Neuronal stem cell (in vitro differentiated cells): Measurements from ENCODE around the gene GRAP.

Source experiments
- DNase-seq: peaks from one replicate; pipeline ENCODE4 v3.0.0-alpha.2; 2013; ENCODE audit warnings: low spot score
- H2AFZ ChIP-seq: one replicate; pipeline ENCODE4 v1.6.1; 2013; ENCODE audit warnings: mild to moderate bottlenecking, low read length, inconsistent platforms
- H2AK5ac ChIP-seq: 2 replicates; pipeline ENCODE4 v1.6.1; 2013; ENCODE audit warnings: low read depth, mild to moderate bottlenecking, inconsistent platforms, low read length, moderate library complexity, mixed read lengths
- H2BK120ac ChIP-seq: 2 replicates; pipeline ENCODE4 v1.6.1; 2013; ENCODE audit warnings: low read depth, mild to moderate bottlenecking, inconsistent platforms, low read length, moderate library complexity, mixed read lengths
- H2BK12ac ChIP-seq: one replicate; pipeline ENCODE4 v1.6.1; 2013; ENCODE audit warnings: low read length, inconsistent platforms
- H2BK15ac ChIP-seq: 2 replicates; pipeline ENCODE4 v1.6.1; 2013; ENCODE audit warnings: mild to moderate bottlenecking, low read length, inconsistent platforms, mixed read lengths
- H2BK5ac ChIP-seq: one replicate; pipeline ENCODE4 v1.6.1; 2013; ENCODE audit warnings: inconsistent platforms, mild to moderate bottlenecking, low read length, moderate library complexity
- H3K14ac ChIP-seq: one replicate; pipeline ENCODE4 v1.6.1; 2013; ENCODE audit warnings: low read length, inconsistent platforms
- H3K18ac ChIP-seq: 2 replicates; pipeline ENCODE4 v1.6.1; 2013; ENCODE audit warnings: low read length, inconsistent platforms
- H3K23ac ChIP-seq: 2 replicates; pipeline ENCODE4 v1.6.1; 2013; ENCODE audit warnings: low read depth, mild to moderate bottlenecking, mixed read lengths, low read length, inconsistent platforms; ENCODE audit not compliant: poor library complexity
- H3K27ac ChIP-seq: replicated peaks from 3 replicates; pipeline ENCODE4 v1.5.1; 2013; ENCODE audit warnings: low read length, inconsistent platforms
- H3K27me3 ChIP-seq, 3 experiments: 2 replicates each; pipeline ENCODE4 v1.6.1; 2013; ENCODE audit warnings: low read length in 3 of 3, mild to moderate bottlenecking in 2 of 3, inconsistent platforms in 1 of 3, low read depth in 1 of 3, mixed read lengths in 1 of 3, moderate library complexity in 1 of 3; ENCODE audit not compliant: control insufficient read depth in 3 of 3, insufficient read depth in 3 of 3
- H3K36me3 ChIP-seq, 2 donors: replicated peaks in 1 of 2; 2 replicates each; pipeline ENCODE4 v1.6.1; 2013; ENCODE audit warnings: low read length in 2 of 2; ENCODE audit not compliant: control insufficient read depth in 2 of 2, insufficient read depth in 2 of 2
- H3K4ac ChIP-seq: 2 replicates; pipeline ENCODE4 v1.6.1; 2013; ENCODE audit warnings: inconsistent platforms, mild to moderate bottlenecking, low read length, moderate library complexity
- H3K4me1 ChIP-seq, 2 donors: 1 replicate in 1 of 2; 2 replicates in 1 of 2; pipeline ENCODE4 v1.6.1; 2013; ENCODE audit warnings: low read length in 2 of 2, low read depth in 1 of 2; ENCODE audit not compliant: control insufficient read depth in 2 of 2, insufficient read depth in 1 of 2
- H3K4me2 ChIP-seq: one replicate; pipeline ENCODE4 v1.6.1; 2013; ENCODE audit warnings: mild to moderate bottlenecking, low read length, inconsistent platforms; ENCODE audit not compliant: insufficient read depth, poor library complexity, severe bottlenecking
- H3K4me3 ChIP-seq, 2 donors: 2 replicates each; pipeline ENCODE4 v1.5.1; 2013; ENCODE audit warnings: low read length in 2 of 2, mild to moderate bottlenecking in 2 of 2, inconsistent platforms in 1 of 2, moderate library complexity in 1 of 2
- H3K79me1 ChIP-seq: one replicate; pipeline ENCODE4 v1.6.1; 2013; ENCODE audit warnings: low read depth, mild to moderate bottlenecking, inconsistent platforms, low read length, moderate library complexity
- H3K9ac ChIP-seq: one replicate; pipeline ENCODE4 v1.6.1; 2013; ENCODE audit warnings: mild to moderate bottlenecking, low read depth, low read length, inconsistent platforms; ENCODE audit not compliant: poor library complexity
- H3K9me3 ChIP-seq, 2 donors: replicated peaks in 1 of 2; 2 replicates each; pipeline versions ENCODE3 to v1.6.1; 2013; ENCODE audit warnings: low read length in 2 of 2, mild to moderate bottlenecking in 2 of 2, inconsistent platforms in 1 of 2, low read depth in 1 of 2, mixed read lengths in 1 of 2, moderate library complexity in 1 of 2; ENCODE audit not compliant: control insufficient read depth in 2 of 2, insufficient read depth in 1 of 2
- H4K8ac ChIP-seq: one replicate; pipeline ENCODE4 v1.6.1; 2013; ENCODE audit warnings: low read depth, mild to moderate bottlenecking, inconsistent platforms, low read length, moderate library complexity
- H4K91ac ChIP-seq: one replicate; pipeline ENCODE4 v1.6.1; 2013; ENCODE audit warnings: low read length, low read depth, mild to moderate bottlenecking, inconsistent platforms; ENCODE audit not compliant: poor library complexity
- WGBS, 2 donors: extraction: QIAGEN DNeasy Blood & Tissue Kit; methylation state at CpG; one replicate each; pipeline ENCODE4 v1.1.7; 2013; ENCODE audit warnings: missing lambda C conversion rate in 2 of 2, mixed read lengths in 1 of 2; ENCODE audit not compliant: insufficient read length in 2 of 2, insufficient replicate concordance in 1 of 2; ENCODE audit errors: extremely low coverage in 2 of 2; 5-methylcytosine and 5-hydroxymethylcytosine counted together

GRAP gene

DNA sequence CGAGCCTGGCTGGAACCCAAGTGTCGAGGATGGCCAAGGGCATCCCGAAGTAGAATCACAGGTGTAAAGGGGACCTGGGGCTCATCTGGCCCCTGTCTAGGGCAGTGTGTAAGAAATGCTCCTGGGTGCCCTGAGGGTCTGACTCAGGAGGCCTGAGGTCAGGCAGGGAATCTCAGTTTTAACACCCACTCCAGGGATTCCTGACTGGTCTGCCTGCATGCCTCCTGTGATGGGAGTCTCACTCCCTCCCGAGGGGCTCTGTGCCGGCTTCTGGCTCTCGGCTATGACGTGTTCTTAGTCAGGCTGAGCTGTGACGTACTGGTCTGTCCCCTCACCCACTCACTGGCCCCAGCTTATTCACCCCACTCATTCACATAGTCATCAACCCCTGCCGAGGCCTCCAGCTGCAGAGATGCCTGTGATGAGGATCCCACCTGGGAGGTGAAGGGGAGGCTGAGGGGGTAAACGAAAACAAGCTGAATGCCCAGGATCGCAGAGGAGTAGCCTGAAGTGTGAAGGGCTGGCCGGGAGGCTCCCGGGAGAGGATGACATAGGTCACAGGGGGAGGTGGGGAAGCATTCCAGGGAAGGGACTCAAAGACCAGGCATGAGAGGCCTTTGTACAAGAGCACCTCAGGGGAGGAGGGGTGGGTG, 65.9 kb downstream of the GRAP start:
- peak overlapping the region; percentile 81 for H3K18ac ChIP-seq
- H2BK15ac ChIP-seq: peak overlapping the region; percentile 11
- H3K4me2 ChIP-seq: no peak overlapping the region
- peak overlapping the region; percentile 78 for H2BK5ac ChIP-seq
- H3K27me3 ChIP-seq: no peaks in the 10 kb centered on the region
- no peak overlapping the region for H3K4ac ChIP-seq
- peak overlapping the region; percentile 63 for H3K14ac ChIP-seq
- H3K9me3 ChIP-seq: no peaks in the 10 kb centered on the region
- H2AK5ac ChIP-seq: peak overlapping the region; percentile 100
- H3K79me1 ChIP-seq: peaks cover 2% of the 10 kb centered on the region
- H2BK120ac ChIP-seq: peak overlapping the region; percentile 2
- no peak for DNase-seq
- H2BK12ac ChIP-seq: no peak overlapping the region
- peak overlapping the region; percentile 83 for H2AFZ ChIP-seq
- peaks cover 0 to 28% of the 10 kb centered on the region in 2 donors for H3K36me3 ChIP-seq
- H3K27ac ChIP-seq: no peak overlapping the region
- H3K9ac ChIP-seq: no peak overlapping the region
- no peak overlapping the region for H4K8ac ChIP-seq
- no peak overlapping the region for H3K4me3 ChIP-seq
- peak overlapping the region; percentile 47 for H3K23ac ChIP-seq
- no peak overlapping the region for H4K91ac ChIP-seq
- peaks cover 11 to 26% of the 10 kb centered on the region in 2 donors for H3K4me1 ChIP-seq
- no CpG with 5 or more reads among the region's 13 CpGs for WGBS, 2 donors

DNA sequence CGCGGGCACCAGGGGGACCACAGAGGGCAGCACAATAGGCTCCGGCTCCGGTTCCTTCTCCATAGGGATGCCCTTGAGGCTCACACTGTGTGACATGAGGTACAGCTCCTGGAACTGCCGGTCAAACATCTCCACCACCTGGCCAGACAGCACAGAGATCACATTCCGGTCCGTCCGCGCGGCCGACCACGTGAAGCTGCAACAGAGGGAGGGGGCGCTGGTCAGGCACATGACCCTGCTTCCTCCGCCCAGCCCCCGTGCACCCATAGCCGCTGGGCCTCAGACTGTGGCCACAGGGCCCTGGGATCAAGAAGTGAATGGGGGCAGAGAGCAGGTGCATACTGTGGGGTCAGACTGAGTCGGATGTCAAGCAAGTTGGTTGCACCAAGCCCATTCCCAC, 68.1 kb downstream of the GRAP start:
- no peak overlapping the region for H2AFZ ChIP-seq
- H3K4me1 ChIP-seq: peaks cover 11 to 26% of the 10 kb centered on the region in 2 donors
- H3K18ac ChIP-seq: peak overlapping the region; percentile 48
- H3K23ac ChIP-seq: no peak overlapping the region
- no peak overlapping the region for H3K14ac ChIP-seq
- H3K4me3 ChIP-seq: no peak overlapping the region
- H2BK120ac ChIP-seq: no peak overlapping the region
- H4K91ac ChIP-seq: no peak overlapping the region
- no peaks in the 10 kb centered on the region for H3K79me1 ChIP-seq
- H4K8ac ChIP-seq: no peak overlapping the region
- H3K4ac ChIP-seq: no peak overlapping the region
- WGBS, 2 donors: no CpG with 5 or more reads among the region's 17 CpGs
- no peaks in the 10 kb centered on the region for H3K9me3 ChIP-seq
- no peak overlapping the region for H3K4me2 ChIP-seq
- no peak overlapping the region for H3K27ac ChIP-seq
- DNase-seq: no peak
- no peak overlapping the region for H2BK5ac ChIP-seq
- H3K9ac ChIP-seq: peak overlapping the region; percentile 33
- peaks cover 0 to 25% of the 10 kb centered on the region in 2 donors for H3K36me3 ChIP-seq
- peak overlapping the region; percentile 35 for H2BK12ac ChIP-seq
- no peaks in the 10 kb centered on the region for H3K27me3 ChIP-seq
- H2BK15ac ChIP-seq: no peak overlapping the region
- no peak overlapping the region for H2AK5ac ChIP-seq

- Histone ChIP-seq H3K9me3 (no peaks in the 10 kb centered on the region), H2BK12ac (no peak overlapping the region), H3K27me3 (no peaks in the 10 kb centered on the region), H3K4me2 (no peak overlapping the region), H3K4me3 (no peak overlapping the region), H2AFZ (no peak overlapping the region), H2AK5ac (no peak overlapping the region), H2BK15ac (no peak overlapping the region), H3K23ac (peak overlapping the region; percentile 34), H3K14ac (no peak overlapping the region), H4K91ac (no peak overlapping the region), H3K79me1 (no peaks in the 10 kb centered on the region), H3K4me1 (peaks cover 11 to 26% of the 10 kb centered on the region in 2 donors), H3K9ac (no peak overlapping the region), H3K36me3 (peaks cover 0 to 23% of the 10 kb centered on the region in 2 donors), H3K4ac (no peak overlapping the region), H3K18ac (no peak overlapping the region), H2BK5ac (no peak overlapping the region), H4K8ac (no peak overlapping the region), H3K27ac (no peak overlapping the region), H2BK120ac (no peak overlapping the region)
- DNase-seq: no peak
- WGBS, 2 donors: no CpG with 5 or more reads among the region's 13 CpGs
Observed at GRCh38 chr17:18978050-18978449, 68.7 kb downstream of the GRAP start.

GRCh38 chr17:18977646-18978045, 69.1 kb downstream of the GRAP start:
- H3K18ac ChIP-seq: no peak overlapping the region
- no peak overlapping the region for H3K27ac ChIP-seq
- DNase-seq: no peak
- H3K36me3 ChIP-seq: peaks cover 0 to 23% of the 10 kb centered on the region in 2 donors
- no peaks in the 10 kb centered on the region for H3K9me3 ChIP-seq
- H2AFZ ChIP-seq: no peak overlapping the region
- H3K4me2 ChIP-seq: no peak overlapping the region
- H2BK120ac ChIP-seq: no peak overlapping the region
- H4K91ac ChIP-seq: no peak overlapping the region
- H3K4ac ChIP-seq: no peak overlapping the region
- no peaks in the 10 kb centered on the region for H3K27me3 ChIP-seq
- no peak overlapping the region for H3K9ac ChIP-seq
- H3K4me1 ChIP-seq: peaks cover 11 to 23% of the 10 kb centered on the region in 2 donors
- no peak overlapping the region for H3K4me3 ChIP-seq
- no peak overlapping the region for H2BK15ac ChIP-seq
- no peak overlapping the region for H2BK12ac ChIP-seq
- H4K8ac ChIP-seq: no peak overlapping the region
- no peak overlapping the region for H2AK5ac ChIP-seq
- no peaks in the 10 kb centered on the region for H3K79me1 ChIP-seq
- WGBS, 2 donors: no CpG with 5 or more reads among the region's 19 CpGs
- H3K14ac ChIP-seq: no peak overlapping the region
- H2BK5ac ChIP-seq: no peak overlapping the region
- H3K23ac ChIP-seq: peak overlapping the region; percentile 34
